Putamen (tissue), 1 donor: Measurements from ENCODE around the gene P2RY10.
"Not testable (repeated sequence)": the region's sequence is repeated elsewhere in the genome, so short reads cannot be mapped to it uniquely, and the experiment has no call there.

Source experiments
- DNase-seq: peaks from one replicate; pipeline ENCODE4 v3.0.0-alpha.2; 2016; ENCODE audit warnings: low spot score

The P2RY10 gene

DNA sequence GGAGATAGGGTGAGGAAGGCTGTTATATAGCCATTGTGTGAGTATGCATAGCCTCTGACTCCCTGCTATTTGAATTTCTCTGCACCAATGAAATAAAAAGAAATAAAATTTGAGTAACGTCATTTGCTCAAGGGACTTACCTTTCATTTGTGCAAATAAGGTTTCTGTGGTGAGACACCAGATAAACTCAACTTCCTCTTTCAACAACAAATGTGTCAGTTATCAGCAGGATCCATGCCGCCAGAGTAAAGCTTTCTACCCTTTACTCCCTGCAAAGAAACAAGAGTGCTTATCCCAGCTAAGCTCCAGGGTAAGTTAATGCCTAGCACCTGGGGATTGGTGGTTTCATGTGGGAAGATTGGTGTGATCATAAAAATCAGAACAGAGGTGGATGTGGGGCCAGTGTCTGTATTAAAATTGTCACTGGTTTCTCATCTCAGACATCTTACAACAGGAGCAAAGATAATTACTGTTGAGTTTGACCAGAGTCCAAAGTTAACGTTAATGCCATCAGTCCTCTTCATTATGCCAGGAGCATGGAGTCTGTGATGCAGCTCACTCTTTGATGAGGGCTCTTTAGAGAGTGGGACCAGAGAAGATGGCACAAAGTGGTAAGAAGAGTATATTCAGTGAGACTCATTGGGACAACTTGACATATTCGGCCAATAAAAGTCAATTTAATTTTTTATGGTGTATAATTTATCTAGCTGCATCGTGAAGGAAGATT, at the start of gene P2RY10:
P2RY10 (plus strand) TSS at position 206 of the 727 bp plus-strand sequence. CDS start 15,130 bp downstream, outside the sequence.
- DNase-seq: no peak

DNA sequence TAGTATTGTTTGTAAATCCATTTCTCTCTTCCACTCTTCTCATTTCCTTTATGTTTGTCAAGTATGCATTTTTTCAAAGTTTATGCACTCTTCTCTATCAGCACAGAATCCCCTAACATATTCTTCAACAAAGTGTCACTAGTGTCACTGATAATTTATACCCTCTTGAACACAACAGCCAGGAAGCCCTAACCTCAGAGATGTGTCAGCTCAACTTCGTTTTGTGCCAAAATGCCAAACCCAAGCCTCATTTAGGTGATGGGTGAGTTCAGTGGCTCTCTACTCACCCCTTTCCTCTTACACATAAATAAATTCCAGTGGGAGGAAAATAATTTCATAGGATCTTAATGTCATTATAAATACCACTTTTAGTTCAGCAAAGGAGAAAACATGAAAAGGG, 22.4 kb upstream of the P2RY10 start:
- no peak for DNase-seq

- DNase-seq: no peak
Measured at GRCh38 chrX:78923198-78924015, 21.8 kb upstream of the P2RY10 start.

DNA sequence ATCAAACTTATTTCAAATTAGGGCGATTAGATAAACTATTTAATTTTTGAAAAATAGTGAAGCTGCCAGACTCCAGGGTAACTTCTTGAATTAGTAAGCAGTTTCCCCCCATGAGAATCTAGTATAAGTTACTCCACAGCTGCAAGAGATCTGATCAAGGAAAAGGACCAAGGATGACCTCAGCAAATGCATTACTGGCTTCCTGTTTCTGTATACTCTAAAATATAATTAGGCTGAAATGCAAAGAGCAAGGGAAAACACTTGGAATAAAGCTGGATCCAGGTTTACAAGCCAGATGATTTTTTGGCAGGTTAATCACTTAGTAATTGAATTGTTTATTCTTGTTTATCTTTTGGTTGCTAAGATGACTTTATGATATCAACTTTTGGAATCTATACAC, 13.4 kb upstream of the P2RY10 start:
- no peak for DNase-seq

GRCh38 chrX:78934866-78935265, 10.3 kb upstream of the P2RY10 start:
- DNase-seq: no peak

DNA sequence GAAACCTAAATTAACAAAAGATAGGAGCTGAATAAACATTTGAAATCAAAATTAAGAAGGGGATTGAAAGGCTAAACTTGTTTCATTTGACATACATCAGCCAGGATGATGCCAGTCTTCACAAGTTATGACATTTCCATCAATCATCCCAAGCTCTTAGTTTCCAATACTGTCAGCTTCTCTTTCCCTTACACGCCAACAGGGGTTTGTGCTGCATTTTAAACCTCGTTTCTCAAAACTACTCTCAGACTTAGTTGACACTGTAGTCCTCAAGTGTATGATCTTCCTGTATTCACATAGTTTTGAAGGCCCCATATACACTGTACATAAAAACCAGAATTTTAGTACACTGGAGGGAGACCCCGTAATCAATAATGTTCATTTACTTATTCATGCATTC, 840 bp upstream of the P2RY10 start:
- DNase-seq: no peak

DNA sequence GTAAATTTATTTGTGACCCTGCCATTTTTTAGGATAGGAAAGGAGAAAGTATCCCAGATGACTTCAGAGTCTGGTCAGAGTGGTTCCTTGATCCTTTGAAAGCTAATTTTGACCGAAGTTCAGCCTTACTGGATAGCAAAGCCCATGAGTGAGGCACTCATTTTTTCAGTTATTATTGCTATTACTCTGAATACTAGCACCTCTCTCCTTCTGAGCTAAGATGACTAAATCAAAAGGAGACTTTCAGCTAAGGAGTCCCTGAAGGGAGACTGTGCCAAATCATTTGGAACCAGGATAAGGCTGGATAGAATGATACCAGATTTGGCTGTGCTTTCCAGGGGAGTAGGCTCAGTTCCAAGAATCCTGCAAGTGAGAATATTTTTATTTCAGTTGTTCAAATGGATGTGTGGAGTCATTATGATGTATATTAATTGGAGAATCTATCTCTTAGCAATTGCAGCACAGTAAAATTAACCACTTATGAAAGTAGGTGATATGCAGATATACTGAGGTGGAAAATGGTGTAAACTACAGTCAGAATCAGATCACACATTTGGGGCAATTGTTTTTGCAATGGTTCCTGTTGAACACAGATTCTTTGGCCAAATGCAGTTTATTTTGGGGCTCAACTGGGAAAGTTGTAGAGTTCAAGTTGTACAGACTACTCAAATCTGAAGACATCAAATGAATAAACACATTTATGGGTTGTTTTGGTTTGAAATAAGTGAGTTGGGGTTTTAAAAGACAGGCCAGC, 1.2 kb downstream of the P2RY10 start:
- no peak for DNase-seq

GRCh38 chrX:78950009-78950835, 5.0 kb downstream of the P2RY10 start:
- DNase-seq: no peak

DNA sequence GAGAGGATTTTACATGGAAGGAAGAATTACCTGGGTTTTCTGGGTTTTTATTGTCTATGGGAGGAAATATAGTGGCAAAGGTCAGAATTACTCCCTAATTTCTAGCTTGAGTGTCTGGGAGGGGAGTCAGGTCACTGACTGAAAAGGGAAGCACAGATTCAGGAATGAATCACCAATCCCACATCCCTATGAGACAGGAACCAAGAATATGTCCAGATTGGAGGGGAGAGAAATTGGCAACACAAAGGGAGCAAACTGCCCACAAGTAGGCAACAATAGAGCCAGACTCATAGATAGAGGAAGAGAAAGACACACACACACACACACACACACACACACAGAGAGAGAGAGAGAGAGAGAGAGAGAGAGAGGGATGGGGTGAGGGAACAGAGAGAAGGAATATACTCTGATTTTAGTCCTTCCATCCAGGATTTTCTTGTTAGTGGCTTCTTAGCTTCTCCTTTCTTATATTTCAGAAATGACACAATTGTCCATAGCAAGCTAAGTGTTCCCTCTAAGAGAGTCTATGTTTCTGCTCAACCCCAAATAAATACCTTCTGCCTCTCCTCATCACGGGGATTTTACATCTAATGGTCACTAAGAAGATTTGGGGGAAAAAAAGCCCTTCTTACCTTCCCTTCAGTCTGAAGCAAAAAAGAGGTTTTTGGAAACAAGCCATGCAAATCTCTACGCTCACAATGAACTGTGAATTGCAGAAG, 12.0 kb downstream of the P2RY10 start:
- DNase-seq: no peak

DNA sequence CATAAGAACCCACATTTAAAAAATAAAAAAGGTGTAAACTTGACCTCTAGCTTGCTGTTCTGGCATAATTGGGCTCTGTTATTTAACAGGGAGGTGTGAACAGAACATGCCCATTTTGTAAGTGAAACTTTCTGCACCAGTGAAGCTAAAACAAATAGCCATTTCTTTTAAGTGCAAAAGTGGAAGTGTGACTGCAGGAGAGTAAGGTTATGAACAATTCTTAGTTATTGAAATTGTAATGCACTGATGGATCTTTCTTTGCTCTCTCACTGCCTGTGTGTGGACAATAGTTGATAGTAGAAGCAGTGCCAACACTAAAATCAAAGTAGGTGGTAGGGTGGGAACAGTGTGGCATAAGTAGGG, 12.6 kb downstream of the P2RY10 start:
- no peak for DNase-seq

DNA sequence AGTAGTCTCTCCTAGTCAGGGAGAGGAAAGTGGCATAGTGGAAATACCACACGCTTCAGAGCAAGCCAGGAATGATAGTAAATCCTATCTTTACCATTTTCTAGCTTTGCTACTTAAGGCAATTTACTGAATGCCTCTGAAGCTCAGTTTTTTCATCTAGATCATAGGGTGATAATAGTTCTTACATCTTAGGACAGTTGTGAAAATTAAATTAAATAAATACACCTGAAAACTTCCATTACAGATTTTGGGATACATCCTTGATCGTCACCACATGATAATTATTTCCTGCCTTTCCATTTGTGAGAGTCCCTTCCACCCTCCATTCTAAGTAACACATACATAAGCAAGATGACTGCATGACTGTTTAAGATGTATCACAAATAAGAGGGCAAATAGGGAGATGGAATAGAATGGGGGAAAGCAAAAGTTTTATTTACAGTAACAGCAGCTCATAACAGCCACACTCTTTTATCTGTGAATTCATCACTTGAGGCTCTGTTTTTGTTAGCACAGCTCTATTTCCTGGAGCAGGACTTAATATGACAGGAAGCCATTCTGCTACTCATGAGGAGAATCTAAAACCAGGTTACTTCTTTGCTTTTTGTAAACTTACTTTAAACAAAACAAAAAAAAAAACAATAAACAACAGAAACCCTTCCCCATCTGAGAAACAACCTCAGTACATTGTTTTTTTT, 13.4 kb downstream of the P2RY10 start:
- no peak for DNase-seq

- DNase-seq: no peak
Measured at GRCh38 chrX:78960888-78961287, 15.7 kb downstream of the P2RY10 start.

DNA sequence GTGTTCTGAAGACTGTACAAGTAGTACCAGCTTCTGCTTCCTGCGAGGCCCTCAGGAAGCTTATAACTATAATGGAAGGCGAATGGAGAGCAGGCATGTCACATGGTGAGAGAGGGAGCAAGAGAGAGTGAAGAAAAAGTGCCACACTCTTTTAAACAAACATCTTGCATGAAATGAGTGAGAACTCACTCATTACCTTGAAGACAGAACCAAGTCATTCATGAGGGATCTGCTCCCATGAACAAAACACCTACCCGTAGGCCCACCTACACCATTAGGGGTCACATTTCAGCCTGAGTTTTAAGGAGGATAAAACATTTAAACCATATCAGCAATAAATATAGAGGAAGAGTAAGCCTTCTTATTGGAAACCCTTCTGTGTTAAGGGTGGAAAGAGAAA, 19.4 kb downstream of the P2RY10 start:
- DNase-seq: no peak

DNA sequence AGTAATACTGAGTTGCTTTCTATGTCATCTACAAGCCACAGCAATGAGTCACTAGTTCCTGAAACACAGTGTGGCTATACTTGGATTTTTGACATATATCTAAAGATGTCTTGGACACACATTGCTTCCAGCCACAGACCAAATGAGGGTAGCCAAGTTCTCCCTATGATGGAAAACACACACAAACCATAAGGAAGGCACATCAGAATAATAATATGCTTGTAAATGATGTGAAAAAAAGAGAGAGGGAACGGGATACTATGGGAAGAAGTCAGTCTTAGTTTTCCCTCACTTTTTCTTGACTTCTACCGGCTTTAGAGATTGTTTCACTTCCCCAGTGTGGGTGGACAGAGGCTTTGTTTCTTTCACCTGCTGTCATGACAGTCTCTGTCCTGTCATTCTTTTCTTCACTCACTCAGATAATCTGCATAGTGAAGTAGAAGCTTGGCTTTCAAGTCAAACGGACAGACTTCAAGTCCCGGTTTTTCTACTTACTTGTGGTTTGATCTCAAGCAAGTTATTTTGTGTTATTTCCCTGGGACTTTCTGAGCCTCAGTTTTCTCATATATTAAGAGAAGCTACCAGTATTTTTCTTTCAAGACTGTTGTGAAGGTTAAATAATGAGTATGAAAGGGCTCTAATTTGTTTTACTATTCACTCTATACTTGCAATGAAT, 34.7 kb downstream of the P2RY10 start:
- DNase-seq: no peak

DNA sequence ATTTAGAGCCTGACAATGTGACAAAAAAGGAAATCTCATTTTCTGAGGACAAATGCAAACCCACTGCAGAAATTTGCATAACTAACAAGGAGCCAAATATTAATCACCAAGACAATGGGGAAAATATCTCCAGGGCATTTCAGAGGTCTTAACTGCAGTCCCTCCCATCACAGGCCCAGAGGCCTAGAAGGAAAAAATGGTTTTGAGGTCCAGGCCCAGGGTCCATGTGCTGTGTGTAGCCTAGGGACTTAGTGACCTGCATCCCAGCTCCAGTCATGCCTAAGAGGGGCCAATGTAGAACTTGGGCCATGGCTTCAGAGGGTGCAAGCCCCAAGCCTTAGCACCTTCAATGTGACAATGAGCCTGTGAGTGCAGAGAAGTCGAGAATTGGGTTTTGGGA, 44.2 kb downstream of the P2RY10 start:
- no peak for DNase-seq

DNA sequence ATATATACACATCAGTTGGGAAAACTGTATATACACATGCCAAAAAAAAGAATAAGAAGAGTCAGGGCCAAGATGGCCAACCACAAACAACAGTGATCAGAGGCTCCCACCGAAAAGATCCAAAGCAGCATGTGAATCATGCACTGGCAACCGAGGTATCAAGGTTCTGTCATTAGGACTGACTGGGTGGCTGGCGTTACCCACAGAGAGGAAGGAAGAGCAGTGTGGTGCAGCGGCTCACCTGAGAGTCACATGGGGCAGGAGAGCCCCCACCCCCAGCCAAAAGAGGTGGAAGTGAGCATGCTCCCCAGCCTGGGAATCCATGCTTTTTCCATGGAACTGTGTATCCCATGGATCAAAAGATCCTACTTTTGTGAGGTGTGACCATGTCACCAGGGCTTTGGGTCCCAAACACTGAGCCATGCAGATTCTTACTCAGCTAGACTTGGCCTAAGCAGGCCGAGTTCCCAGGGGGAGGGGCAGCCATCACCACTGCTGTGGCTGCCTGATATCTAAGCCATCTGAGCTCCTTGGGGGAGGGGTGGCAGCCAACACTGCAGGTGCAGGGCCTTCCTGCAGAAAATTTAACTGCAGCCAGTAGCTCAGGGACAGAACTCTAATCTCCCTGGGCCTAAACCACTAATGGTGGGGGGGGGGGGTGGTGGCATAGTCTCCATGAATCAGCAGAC, 52.8 kb downstream of the P2RY10 start:
- DNase-seq: no peak

GRCh38 chrX:79007540-79007939, 62.3 kb downstream of the P2RY10 start:
- not testable (repeated sequence) for DNase-seq
